Gastrocnemius medialis (tissue), 4 donors: ENCODE data around the gene SHANK3.

ENCODE experiments used
- POLR2A ChIP-seq, 2 donors: fragments of 450-650 bp; IDR thresholded peaks; one replicate each; pipeline ENCODE4 v1.6.1; 2017; ENCODE audit warnings: antibody characterized with exemption in 2 of 2, mild to moderate bottlenecking in 2 of 2, moderate library complexity in 2 of 2
- TF ChIP-seq, protein P1 (sequence below), 5 experiments: fragments of 450-650 bp in 3 of 5; fragments of 200-600 bp in 2 of 5; sonication (generic) in 2 of 5; IDR thresholded peaks in 4 of 5; conservative IDR thresholded peaks in 1 of 5; 1 replicate in 4 of 5; 2 replicates in 1 of 5; pipeline ENCODE4 v1.5.1; 2016 to 2019; ENCODE audit warnings: antibody characterized with exemption in 5 of 5, mild to moderate bottlenecking in 3 of 5, moderate library complexity in 3 of 5

DNA sequence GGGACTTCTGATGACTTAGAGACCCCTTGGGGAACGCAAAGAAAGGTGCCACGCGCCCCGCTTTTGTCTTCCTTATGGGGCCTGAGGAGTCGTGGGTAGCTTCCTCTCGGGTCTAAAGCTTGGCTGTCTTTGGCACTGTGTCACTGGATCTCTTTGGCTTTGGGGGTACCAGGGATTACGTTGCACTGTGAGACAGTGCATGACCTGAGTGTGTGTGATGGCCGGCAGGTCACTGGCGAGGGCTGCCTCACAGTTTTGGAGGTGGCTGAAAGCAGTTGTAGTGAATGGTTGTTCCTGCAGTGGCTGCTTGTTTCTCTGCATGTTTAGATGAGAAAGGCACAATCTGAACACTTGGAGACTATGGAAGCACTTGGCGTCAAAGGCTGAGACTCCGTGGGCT lies 38.9 kb upstream of the SHANK3 start:
- TF ChIP-seq, protein P1, sequence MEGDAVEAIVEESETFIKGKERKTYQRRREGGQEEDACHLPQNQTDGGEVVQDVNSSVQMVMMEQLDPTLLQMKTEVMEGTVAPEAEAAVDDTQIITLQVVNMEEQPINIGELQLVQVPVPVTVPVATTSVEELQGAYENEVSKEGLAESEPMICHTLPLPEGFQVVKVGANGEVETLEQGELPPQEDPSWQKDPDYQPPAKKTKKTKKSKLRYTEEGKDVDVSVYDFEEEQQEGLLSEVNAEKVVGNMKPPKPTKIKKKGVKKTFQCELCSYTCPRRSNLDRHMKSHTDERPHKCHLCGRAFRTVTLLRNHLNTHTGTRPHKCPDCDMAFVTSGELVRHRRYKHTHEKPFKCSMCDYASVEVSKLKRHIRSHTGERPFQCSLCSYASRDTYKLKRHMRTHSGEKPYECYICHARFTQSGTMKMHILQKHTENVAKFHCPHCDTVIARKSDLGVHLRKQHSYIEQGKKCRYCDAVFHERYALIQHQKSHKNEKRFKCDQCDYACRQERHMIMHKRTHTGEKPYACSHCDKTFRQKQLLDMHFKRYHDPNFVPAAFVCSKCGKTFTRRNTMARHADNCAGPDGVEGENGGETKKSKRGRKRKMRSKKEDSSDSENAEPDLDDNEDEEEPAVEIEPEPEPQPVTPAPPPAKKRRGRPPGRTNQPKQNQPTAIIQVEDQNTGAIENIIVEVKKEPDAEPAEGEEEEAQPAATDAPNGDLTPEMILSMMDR (IDR thresholded peaks at IDR 0.05 in 4 of 5, conservative IDR thresholded peaks at IDR 0.05 in 1 of 5): no peak
- TF ChIP-seq POLR2A (IDR thresholded peaks at IDR 0.05): no peak
